GM19463 (cell line): ENCODE data around the gene CYP4B1.
"Not testable (repeated sequence)": the region's sequence is repeated elsewhere in the genome, so short reads cannot be mapped to it uniquely, and the experiment has no call there.

Source experiments
- ATAC-seq: cut with Tn5 transposase; IDR thresholded peaks from one replicate; pipeline ENCODE4 v1.9.1; 2021; ENCODE audit warnings: mild to moderate bottlenecking, moderate library complexity; ENCODE audit not compliant: unreplicated experiment

CYP4B1 gene

GRCh38 chr1:46813858-46814396 lies 15.1 kb downstream of the CYP4B1 start:
- no peak for ATAC-seq

- no peak for ATAC-seq
Measured at GRCh38 chr1:46815133-46815532, 16.3 kb downstream of the CYP4B1 start.

GRCh38 chr1:46816930-46817329 lies 18.1 kb downstream of the CYP4B1 start:
- ATAC-seq = no peak

GRCh38 chr1:46817814-46818213 lies 19.0 kb downstream of the CYP4B1 start:
- no peak for ATAC-seq

GRCh38 chr1:46818591-46818990 lies 19.7 kb downstream of the CYP4B1 start:
- ATAC-seq = no peak

- no peak for ATAC-seq
Measured at GRCh38 chr1:46819335-46819734, 20.5 kb downstream of the CYP4B1 start.

- ATAC-seq = no peak
Measured at GRCh38 chr1:46820076-46820475, 21.2 kb downstream of the CYP4B1 start.

- no peak for ATAC-seq
Measured at GRCh38 chr1:46820560-46821060, 21.8 kb downstream of the CYP4B1 start.

- ATAC-seq = no peak
Measured at GRCh38 chr1:46822248-46822826, 23.5 kb downstream of the CYP4B1 start.

GRCh38 chr1:46823151-46823550 lies 24.3 kb downstream of the CYP4B1 start:
- no peak for ATAC-seq

GRCh38 chr1:46826892-46827291 lies 28.0 kb downstream of the CYP4B1 start:
- ATAC-seq = not testable (repeated sequence)

GRCh38 chr1:46830665-46831322 lies 31.9 kb downstream of the CYP4B1 start:
- ATAC-seq = no peak

GRCh38 chr1:46835469-46835868 lies 36.6 kb downstream of the CYP4B1 start:
- not testable (repeated sequence) for ATAC-seq

- not testable (repeated sequence) for ATAC-seq
Measured at GRCh38 chr1:46846386-46846785, 47.5 kb downstream of the CYP4B1 start.

GRCh38 chr1:46857660-46858065 lies 58.8 kb downstream of the CYP4B1 start:
- not testable (repeated sequence) for ATAC-seq

- ATAC-seq = no peak
Measured at GRCh38 chr1:46862348-46862747, 63.5 kb downstream of the CYP4B1 start.
